GM21528 (cell line): ENCODE data around the gene MFSD2B.
"Not testable (repeated sequence)": the region's sequence is repeated elsewhere in the genome, so short reads cannot be mapped to it uniquely, and the experiment has no call there.

Experiments
- ATAC-seq: cut with Tn5 transposase; IDR thresholded peaks from one replicate; pipeline ENCODE4 v1.9.1; 2021; ENCODE audit warnings: mild to moderate bottlenecking, moderate library complexity; ENCODE audit not compliant: unreplicated experiment, low FRiP score

MFSD2B gene

GRCh38 chr2:24018241-24018640, 8.4 kb downstream of the MFSD2B start:
- ATAC-seq: no peak

- ATAC-seq: no peak
Observed at GRCh38 chr2:24019729-24020128, 9.8 kb downstream of the MFSD2B start.

- ATAC-seq: no peak
Observed at GRCh38 chr2:24020244-24020643, 10.4 kb downstream of the MFSD2B start.

- ATAC-seq: no peak
Observed at GRCh38 chr2:24021122-24021998, 11.5 kb downstream of the MFSD2B start.

GRCh38 chr2:24022324-24022974, 12.6 kb downstream of the MFSD2B start:
- ATAC-seq: no peak

GRCh38 chr2:24022975-24023575, 13.2 kb downstream of the MFSD2B start:
- no peak for ATAC-seq

GRCh38 chr2:24024018-24024417, 14.1 kb downstream of the MFSD2B start:
- ATAC-seq: no peak

GRCh38 chr2:24024996-24025663, 15.2 kb downstream of the MFSD2B start:
- ATAC-seq: no peak

- no peak for ATAC-seq
Observed at GRCh38 chr2:24026233-24026632, 16.3 kb downstream of the MFSD2B start.

- no peak for ATAC-seq
Observed at GRCh38 chr2:24038786-24039499, 29.1 kb downstream of the MFSD2B start.

- ATAC-seq: no peak
Observed at GRCh38 chr2:24040511-24040910, 30.6 kb downstream of the MFSD2B start.

GRCh38 chr2:24043133-24043532, 33.2 kb downstream of the MFSD2B start:
- ATAC-seq: not testable (repeated sequence)

- no peak for ATAC-seq
Observed at GRCh38 chr2:24045511-24046508, 35.9 kb downstream of the MFSD2B start.

GRCh38 chr2:24046599-24046929, 36.7 kb downstream of the MFSD2B start:
- no peak for ATAC-seq

GRCh38 chr2:24046930-24047702, 37.2 kb downstream of the MFSD2B start, which contains the start of gene WDCP:
Gene WDCP (minus strand): TSS chr2:24047391. CDS start chr2:24039494, 7,897 bp downstream.
- ATAC-seq: peak; percentile 99

- ATAC-seq: no peak
Observed at GRCh38 chr2:24047703-24048033, 37.8 kb downstream of the MFSD2B start.

GRCh38 chr2:24048769-24049484, 39.0 kb downstream of the MFSD2B start:
- ATAC-seq: no peak

GRCh38 chr2:24049485-24050021, 39.7 kb downstream of the MFSD2B start, which contains the start of gene FKBP1B:
Gene FKBP1B (plus strand): TSS chr2:24049741. CDS start chr2:24049850, 109 bp downstream.
- no peak for ATAC-seq
